GM19455 (cell line): Measurements from ENCODE around the gene SPOPL.
A peak's percentile ranks its signal among the peaks of the same experiment; 100 is the strongest.
"Not testable (repeated sequence)": the region's sequence is repeated elsewhere in the genome, so short reads cannot be mapped to it uniquely, and the experiment has no call there.

Experiments used
- ATAC-seq: cut with Tn5 transposase; IDR thresholded peaks from one replicate; pipeline ENCODE4 v1.9.1; 2021; ENCODE audit not compliant: unreplicated experiment

The SPOPL gene

DNA sequence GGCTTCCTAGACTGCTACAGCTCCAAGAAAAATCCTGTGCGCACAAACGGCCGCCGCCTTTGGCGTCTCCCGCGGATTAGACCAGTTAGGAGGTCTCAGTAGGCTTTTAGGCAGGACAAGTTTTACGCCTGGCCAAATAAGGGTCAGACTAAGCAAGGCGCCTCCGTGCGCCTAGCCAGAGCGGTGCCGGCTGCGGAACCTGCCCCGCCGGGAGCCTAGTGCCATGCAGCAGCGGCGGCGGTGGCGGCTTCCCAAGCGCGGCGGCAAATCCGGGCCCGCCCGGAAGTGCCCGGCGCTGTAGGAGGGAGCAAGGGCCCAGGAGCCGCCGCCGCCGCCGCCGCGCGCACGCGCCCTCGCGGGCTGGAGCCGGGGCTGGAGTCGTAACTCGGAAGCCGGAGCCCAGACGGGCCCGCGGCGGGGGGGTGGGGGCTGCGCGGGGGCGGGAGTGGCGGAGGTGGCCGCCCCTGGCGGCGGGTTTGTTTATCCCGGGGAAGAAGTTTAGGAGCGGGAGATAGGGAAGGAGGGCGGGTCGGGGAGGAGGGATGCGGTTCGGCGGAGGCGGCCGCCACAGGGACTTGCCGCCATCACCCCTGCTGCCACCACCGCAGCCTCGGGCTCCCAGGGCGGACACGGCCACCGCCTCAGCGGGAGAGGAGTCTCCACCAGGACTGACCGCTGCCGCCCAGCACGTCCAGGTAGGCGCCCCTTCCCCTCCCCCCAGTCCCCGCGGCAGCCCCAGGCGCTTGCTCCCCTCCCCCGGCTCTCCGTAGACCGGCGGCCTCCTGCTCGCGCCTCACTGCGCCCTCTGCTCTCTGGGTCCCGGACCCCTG is at the start of gene SPOPL:
TSS of gene SPOPL (plus strand) at position 346 of the 830 bp plus-strand sequence. CDS start 48,447 bp downstream, outside the sequence.
- ATAC-seq, result peak; percentile 77

DNA sequence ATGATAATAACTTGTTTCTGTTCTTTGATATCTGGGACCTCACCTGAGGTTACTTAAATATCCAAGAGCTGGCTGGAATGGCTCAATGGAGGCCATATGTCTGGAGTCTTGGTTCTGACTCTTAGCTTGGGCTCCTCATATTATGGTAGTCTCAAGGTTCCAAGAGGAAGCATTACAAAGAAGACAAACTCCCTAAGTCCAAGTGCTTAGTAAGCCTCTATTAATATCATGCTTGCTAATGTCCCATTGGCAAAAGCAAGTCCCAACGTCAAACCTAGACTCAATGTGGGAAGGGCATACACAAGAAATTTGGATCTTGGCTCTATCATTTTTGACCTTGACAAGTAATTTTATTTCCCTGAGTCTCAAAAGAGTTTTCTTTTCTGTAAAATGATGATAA is 49.2 kb upstream of the SPOPL start:
- no peak for ATAC-seq

GRCh38 chr2:138453815-138454214 is 47.8 kb upstream of the SPOPL start:
- no peak for ATAC-seq

DNA sequence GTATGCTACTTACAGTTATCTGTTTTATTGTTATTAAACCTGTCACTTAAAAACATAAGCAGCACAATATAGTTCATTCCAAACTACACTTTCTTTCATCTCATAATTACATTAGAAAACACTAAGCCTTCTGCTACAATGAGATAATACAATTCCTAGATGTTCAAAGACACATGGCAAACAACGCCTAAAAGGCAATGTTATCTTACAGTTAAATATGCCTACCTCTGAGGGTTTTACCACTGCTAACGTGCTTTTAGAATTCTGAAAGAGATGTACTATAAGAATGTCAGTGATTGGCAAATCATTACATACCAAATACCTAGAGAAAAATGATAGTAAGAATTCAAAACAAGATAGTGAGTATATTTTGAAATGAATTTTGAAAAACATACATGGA is 46.8 kb upstream of the SPOPL start:
- ATAC-seq, result no peak

DNA sequence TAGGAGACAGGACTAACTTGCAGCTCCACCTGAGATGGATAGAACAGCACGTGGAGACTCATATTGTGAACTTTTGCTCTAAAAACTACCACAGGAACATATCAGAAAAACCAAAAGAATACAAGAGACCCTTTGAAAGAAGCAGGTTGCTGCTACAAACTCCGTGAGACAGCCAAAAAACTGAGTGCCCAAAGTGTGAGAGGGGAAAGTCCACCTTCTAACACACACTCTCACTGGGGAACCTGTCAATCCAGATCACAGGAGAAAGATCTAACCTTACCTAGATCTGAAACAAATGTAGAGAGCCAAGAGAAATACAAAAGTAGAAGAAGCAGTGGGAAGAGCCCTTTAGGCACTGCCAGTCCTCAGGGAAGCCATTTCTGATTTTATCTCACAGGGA is 46.3 kb upstream of the SPOPL start:
- ATAC-seq, result no peak

- no peak for ATAC-seq
These were observed 45.9 kb upstream of the SPOPL start for GRCh38 chr2:138455691-138456090.

- ATAC-seq, result not testable (repeated sequence)
These were observed 38.9 kb upstream of the SPOPL start for GRCh38 chr2:138462689-138463088.

- ATAC-seq, result no peak
These were observed 33.0 kb upstream of the SPOPL start for GRCh38 chr2:138468617-138469016.

- no peak for ATAC-seq
These were observed 32.2 kb upstream of the SPOPL start for GRCh38 chr2:138469411-138469810.

- no peak for ATAC-seq
These were observed 30.6 kb upstream of the SPOPL start for GRCh38 chr2:138470941-138471340.

DNA sequence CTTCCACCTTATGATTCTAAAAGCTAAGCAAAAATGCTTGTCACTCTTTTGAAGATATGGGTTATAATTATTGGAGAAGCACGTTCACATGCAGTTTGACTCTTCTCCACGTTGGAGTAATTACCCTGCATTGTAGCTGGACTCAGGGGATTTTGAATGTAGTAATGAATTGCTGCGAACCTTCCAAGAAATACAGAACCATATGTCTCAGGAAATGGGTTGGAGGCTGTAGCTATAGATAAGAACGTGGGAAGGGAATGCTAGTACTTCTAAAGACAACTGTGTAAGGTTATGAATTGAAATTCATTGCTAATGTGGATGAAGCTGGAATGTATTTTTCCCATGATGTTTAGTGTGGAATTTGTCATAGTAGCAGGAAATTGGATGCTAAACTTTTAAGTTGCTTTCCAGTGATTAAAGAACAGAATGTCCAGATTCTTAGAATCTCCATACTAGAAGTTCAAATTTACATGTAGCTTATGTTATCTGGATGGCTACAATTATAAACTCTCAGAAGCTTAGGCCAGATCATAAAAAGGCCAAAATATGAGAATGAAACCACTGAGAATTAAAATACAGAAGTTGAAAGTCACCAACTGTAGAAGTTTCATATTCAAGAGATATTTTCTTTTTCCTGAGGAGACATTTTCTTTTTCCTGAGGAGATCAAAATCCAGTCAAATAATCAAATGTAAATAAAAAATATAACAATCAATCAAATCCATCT is 27.3 kb upstream of the SPOPL start:
- no peak for ATAC-seq

GRCh38 chr2:138475277-138475776 is 26.2 kb upstream of the SPOPL start:
- ATAC-seq, result peak; percentile 83

GRCh38 chr2:138476186-138476585 is 25.4 kb upstream of the SPOPL start:
- no peak for ATAC-seq

- no peak for ATAC-seq
These were observed 24.6 kb upstream of the SPOPL start for GRCh38 chr2:138476940-138477339.

DNA sequence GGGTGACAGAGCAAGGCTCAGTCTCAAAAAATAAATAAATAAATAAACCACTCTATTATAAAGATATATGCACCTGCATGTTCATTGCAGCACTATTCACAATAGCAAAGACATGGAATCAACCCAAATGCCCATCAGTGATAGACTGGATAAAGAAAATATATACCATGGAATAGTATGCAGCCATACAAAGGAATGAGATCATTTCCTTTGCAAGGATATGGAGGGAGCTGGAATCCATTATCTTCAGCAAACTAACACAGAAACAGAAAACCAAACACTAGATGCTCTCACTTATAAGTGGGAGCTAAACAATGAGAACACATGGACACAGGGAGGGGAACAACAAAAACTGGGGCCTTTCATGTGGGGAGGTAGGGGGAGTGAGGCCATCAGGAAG is 18.8 kb upstream of the SPOPL start:
- ATAC-seq, result not testable (repeated sequence)

DNA sequence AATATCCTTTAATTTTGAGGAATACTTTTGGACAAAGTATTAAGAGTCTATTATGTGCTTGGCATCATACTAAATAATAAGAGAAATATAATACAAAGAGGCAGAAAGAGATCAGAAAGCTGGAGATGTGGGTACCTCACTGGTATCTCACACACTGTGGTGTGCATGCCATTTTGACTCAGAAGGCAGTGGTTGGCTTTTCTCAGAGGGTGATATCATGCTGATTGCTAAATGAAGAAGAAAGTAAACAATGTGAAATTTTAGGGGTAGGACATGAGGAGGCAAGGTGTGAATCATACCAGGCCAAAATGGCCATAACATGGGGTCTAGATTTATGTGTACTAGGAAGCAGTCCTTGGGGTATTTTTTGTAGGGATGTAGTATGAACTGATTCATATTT is 16.6 kb upstream of the SPOPL start:
- ATAC-seq, result no peak

DNA sequence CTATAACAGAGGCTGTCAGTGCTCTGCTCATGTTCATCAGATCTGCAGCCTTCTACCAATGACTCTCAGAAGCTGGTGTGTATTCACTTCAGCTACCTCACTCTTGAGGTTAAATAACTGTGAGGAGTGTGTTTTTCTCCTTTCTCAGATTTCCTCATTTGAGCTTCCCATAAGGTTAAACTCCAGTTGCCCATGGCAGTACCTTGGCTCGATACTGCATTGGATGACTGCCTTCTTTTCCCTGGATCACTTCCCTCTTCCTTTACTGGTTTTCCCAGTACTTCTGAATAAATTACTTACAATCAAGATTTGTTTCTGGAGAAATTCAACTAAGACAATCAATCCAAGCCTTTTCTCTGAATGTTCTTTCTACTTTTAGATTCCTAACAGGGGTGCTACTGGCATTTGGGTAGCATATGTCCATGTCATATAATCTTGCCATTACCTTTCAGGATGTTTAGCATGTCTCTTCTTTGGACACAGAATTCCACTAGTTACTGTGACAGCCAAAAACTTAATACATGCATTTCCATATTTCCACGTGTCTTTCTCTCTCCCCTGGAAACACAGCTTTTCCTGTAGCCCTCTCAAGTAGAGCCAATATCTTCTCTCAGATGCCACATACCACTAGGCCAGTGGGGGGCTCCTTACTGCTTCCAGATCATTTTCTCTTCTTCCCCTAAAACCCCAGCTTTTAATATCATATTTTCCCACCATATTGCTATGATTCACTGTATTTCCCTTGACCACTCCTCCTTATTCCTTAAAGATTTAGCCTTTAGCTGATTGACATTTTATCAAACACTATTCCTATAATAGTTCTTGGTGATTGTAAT is 15.0 kb upstream of the SPOPL start:
- no peak for ATAC-seq

DNA sequence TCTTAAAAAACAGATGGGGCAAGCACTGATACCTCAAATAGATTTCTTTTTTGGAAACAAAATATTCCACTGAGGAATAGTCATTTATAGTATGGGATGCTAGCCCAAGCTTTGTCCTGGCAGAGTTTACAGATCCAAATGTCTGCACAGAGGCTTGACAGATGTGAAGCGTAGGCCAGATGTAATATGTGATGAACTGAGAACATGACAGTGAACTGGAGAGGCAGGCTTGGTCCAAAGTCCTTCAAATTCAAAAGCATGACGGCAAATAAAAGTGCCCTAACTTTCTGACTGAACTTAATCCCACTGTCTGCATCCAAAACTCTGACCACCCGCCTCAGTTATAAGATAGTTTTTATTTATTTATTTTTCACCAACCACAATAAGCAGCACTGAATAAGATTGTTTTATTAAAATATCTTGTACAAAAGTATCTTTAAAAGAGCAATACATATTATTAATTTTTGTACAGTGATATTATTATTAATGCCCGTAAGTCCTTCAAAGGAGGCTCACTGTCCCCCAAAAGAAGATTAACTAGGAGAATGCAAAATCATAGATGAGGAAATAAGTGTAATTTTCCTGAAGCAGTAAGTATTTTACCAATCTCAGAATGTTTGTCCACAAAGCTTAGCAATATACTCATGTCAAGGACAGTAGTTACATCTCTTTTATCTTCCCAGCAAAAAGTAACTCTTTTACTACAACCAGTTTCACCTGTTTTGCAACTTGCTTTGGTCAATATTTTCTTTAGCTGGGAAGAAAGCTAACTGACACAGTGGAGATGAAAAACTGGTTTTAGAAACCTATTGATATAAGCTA is 10.7 kb upstream of the SPOPL start:
- ATAC-seq, result no peak

DNA sequence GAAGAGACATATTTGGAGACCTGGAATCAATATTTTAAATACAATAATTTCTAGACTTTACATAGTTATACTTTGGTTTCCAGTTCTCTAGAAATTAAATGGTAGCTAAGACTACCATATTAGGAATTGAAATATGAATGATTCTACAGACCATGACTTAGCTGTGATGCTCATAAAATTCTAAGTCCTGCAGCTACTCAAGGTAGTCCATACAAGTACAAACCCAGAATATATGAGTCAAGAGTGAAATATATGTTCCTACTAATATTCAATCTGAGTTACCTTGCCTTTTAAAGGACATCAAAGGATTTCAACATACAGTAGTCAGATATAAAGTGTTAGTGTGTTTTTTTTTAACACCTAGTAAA is 10.1 kb upstream of the SPOPL start:
- ATAC-seq, result no peak

DNA sequence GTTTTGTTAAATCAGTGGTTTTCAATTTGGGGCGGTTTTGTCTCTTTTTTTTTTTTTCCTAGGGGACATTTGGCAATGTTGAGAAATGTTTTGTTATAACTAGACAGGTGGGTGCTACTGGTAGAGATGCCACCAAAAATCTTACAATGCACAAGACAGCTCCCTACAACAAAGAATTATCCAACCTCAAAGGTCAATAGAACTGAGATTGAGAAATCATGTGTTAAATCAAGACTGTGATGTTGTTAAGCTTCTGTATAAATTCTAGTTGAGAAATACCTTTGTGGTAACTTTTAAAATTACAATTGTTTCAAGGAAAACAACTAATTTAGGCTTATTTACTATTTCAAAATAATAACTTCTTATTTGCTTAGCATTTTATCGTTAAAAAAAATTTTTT is 9.4 kb upstream of the SPOPL start:
- ATAC-seq, result no peak
